Peyer's patch (tissue), 4 donors: ENCODE measurements around the gene MASTL.

ENCODE experiments used
- POLR2A ChIP-seq, 2 donors: fragments of 450-650 bp; IDR thresholded peaks; one replicate each; pipeline ENCODE4 v1.5.1; 2017; ENCODE audit warnings: antibody characterized with exemption in 2 of 2, mild to moderate bottlenecking in 2 of 2, moderate library complexity in 2 of 2
- TF ChIP-seq, protein P1 (sequence below), 6 experiments: fragments of 450-650 bp in 4 of 6; fragments of 200-600 bp in 2 of 6; sonication (generic) in 1 of 6; IDR thresholded peaks; one replicate each; pipeline ENCODE4 v1.5.1; 2017 to 2019; ENCODE audit warnings: antibody characterized with exemption in 6 of 6, mild to moderate bottlenecking in 3 of 6, moderate library complexity in 1 of 6

DNA sequence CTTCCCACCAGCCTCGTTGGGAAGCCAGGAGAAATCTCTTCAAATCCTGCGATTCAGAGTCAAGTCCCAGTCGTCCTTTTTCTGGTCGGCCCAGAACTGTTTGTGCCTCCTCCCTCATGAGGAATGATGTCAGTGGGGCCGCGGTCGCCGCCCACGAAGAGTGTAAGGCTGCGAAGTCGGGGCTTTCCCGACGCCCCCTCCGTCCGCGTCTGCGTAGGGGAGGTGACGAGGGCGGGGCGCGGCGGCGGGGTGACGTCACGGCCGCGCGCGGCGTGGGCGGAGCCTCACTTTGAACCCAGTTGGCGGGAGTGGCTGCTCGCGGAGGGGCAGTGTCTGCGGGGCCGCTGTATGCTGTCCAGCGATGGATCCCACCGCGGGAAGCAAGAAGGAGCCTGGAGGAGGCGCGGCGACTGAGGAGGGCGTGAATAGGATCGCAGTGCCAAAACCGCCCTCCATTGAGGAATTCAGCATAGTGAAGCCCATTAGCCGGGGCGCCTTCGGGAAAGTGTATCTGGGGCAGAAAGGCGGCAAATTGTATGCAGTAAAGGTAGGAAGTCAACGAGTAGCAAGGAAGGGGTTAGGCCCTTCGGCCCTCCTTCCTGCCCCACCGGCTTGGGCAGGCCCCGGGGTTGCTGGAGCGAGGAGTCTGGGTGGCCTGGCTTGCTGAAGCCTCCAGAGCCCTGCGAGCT is at the start of gene MASTL:
- TF ChIP-seq, protein P1, sequence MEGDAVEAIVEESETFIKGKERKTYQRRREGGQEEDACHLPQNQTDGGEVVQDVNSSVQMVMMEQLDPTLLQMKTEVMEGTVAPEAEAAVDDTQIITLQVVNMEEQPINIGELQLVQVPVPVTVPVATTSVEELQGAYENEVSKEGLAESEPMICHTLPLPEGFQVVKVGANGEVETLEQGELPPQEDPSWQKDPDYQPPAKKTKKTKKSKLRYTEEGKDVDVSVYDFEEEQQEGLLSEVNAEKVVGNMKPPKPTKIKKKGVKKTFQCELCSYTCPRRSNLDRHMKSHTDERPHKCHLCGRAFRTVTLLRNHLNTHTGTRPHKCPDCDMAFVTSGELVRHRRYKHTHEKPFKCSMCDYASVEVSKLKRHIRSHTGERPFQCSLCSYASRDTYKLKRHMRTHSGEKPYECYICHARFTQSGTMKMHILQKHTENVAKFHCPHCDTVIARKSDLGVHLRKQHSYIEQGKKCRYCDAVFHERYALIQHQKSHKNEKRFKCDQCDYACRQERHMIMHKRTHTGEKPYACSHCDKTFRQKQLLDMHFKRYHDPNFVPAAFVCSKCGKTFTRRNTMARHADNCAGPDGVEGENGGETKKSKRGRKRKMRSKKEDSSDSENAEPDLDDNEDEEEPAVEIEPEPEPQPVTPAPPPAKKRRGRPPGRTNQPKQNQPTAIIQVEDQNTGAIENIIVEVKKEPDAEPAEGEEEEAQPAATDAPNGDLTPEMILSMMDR (IDR thresholded peaks at IDR 0.05): no peak
- TF ChIP-seq POLR2A (IDR thresholded peaks at IDR 0.05): peak; percentile 81 to 94
